ENCODE data around the gene NFE2L3. TPM values are rescaled to one million over a fixed set of nuclear protein-coding genes. Genes with fewer than 3 reads are reported as not detected.

Gene NFE2L3
- total and polyA plus RNA-seq, 2 of the 8 experiments (the other 6 are each of a cell fraction or from before 2014, with no cell fraction given): 64.9 to 76.5 TPM

DNA sequence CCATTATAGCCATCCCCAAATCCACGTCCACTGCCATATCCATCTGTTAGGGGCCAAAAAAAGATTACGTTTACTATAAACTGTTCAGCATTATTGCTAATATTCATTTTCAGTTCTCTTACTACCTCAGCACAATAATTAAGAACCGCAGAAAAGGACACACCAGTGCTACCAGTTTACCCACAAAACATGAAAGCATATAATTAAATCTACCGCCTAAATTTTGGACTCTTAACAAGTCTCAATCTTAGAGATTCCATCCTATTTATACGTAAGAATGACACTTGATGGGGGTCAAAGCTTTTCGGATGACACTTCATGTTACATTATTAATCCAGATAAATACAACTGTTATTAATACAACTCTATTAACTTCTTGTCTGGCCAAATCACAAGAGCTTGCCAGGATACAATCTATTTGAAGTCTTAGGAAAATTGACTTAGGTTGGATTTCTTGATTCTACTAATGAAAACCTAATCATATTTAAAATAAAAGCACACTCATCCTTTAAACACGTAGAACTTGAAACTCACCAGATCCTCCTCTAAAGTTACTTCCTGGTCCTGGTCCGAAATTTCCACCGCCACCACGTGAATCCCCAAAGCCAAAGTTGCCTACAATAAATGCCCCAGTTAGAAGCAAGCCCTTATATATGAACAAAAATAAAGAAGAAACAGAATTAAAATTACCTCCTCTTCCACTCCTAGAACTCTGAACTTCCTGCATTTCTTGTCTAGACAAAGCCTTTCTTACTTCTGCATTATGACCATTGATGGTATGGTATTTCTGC, 44.1 kb downstream of the NFE2L3 start:
- Histone ChIP-seq H3K36me3 (ENCODE audit: control insufficient read depth in 2 of 4, insufficient read depth in 4 of 4, low read length in 3 of 4) (peaks cover 52 to 87% (median 76%) of the 10 kb centered on the region in 4 experiments), H3K56ac (replicated peaks; ENCODE audit: insufficient read length, low read depth, low read length) (no peak overlapping the region), H2BK15ac (ENCODE audit: low read length) (no peak overlapping the region), H3K27ac (ENCODE audit: low read depth, low read length) (no peak overlapping the region), H3K23me2 (ENCODE audit: low read depth, low read length) (peaks cover 2% of the 10 kb centered on the region; the same call in 1 of the 2 replicates), H3K9me3 (ENCODE audit: insufficient read depth in 2 of 2, low read depth in 1 of 2, low read length in 1 of 2) (no peaks in the 10 kb centered on the region), H3K23ac (ENCODE audit: insufficient read length) (no peak overlapping the region), H4K91ac (replicated peaks; ENCODE audit: insufficient read length, low read length) (no peak overlapping the region), H4K5ac (ENCODE audit: insufficient read length, low read depth, low read length) (no peak overlapping the region), H2BK120ac (replicated peaks; ENCODE audit: low read depth, low read length) (no peak overlapping the region), H3K27me3 (replicated peaks in 1 of 4; ENCODE audit: control insufficient read depth in 3 of 4, extremely low read depth in 1 of 4, insufficient read depth in 3 of 4, low read length in 3 of 4) (no peaks in the 10 kb centered on the region), H3K14ac (ENCODE audit: insufficient read length) (no peak overlapping the region), H4K8ac (ENCODE audit: extremely low read depth, insufficient read depth, low read length) (no peak overlapping the region), H2BK12ac (ENCODE audit: low read depth, low read length) (no peak overlapping the region), H3K4me2 (ENCODE audit: insufficient read depth in 1 of 2, low read depth in 2 of 2, low read length in 2 of 2) (peak overlapping the region; percentile 22 to 72; a peak in 2 of 4 replicates), H2AK5ac (ENCODE audit: low read depth, low read length) (no peak overlapping the region), H4K20me1 (replicated peaks in 1 of 2; ENCODE audit: control insufficient read depth in 1 of 2, insufficient read depth in 2 of 2, low read length in 2 of 2) (peaks cover 32 to 46% of the 10 kb centered on the region in 2 experiments), H3K18ac (ENCODE audit: extremely low read depth, low read length) (no peak overlapping the region), H3K4ac (replicated peaks; ENCODE audit: insufficient read length, low read depth, low read length) (no peak overlapping the region), H3K4me1 (replicated peaks in 1 of 4; ENCODE audit: control insufficient read depth in 3 of 4, insufficient read depth in 4 of 4, low read length in 3 of 4) (peaks cover 0 to 6% (median 0%) of the 10 kb centered on the region in 4 experiments; a peak in 3 of 7 replicates), H3K9ac (replicated peaks in 1 of 4; ENCODE audit: extremely low read depth in 1 of 4, low read depth in 3 of 4, low read length in 3 of 4) (no peak overlapping the region), H3K79me1 (ENCODE audit: low read depth, low read length) (no peaks in the 10 kb centered on the region), H2BK20ac (ENCODE audit: low read length) (no peak overlapping the region), H2AFZ (ENCODE audit: low read length) (no peak overlapping the region), H3K79me2 (ENCODE audit: control insufficient read depth in 1 of 2, insufficient read depth in 2 of 2, low read length in 2 of 2) (peaks cover 37 to 89% of the 10 kb centered on the region in 2 experiments), H3K4me3 (ENCODE audit: extremely low read depth in 1 of 4, insufficient read depth in 2 of 4, low read depth in 3 of 4, low read length in 4 of 4) (peak overlapping the region in 1 of 4 experiments; percentile 98; a peak in 2 of 8 replicates), H2BK5ac (ENCODE audit: low read depth, low read length) (no peak overlapping the region)
- 88% methylated on average over 10 of the region's 10 CpGs; no CpG with 5 or more reads in 1 of the 2 experiments for WGBS, 2 experiments (ENCODE audit: extremely low coverage in 1 of 2, insufficient coverage in 1 of 2, insufficient read length in 1 of 2, insufficient replicate concordance in 2 of 2, low coverage in 1 of 2, low lambda C conversion rate in 2 of 2, missing lambda C conversion rate in 1 of 2)
- FAIRE-seq: no peak
- ChIA-PET CTCF (ENCODE audit: partially characterized antibody) (interaction anchor here (1.2 to 3.8 kb wide), 5 partner anchors 8 to 236 kb away, joined by 3 to 24 read pairs (median 4); no protein-coding TSS in a partner anchor), POLR2A (ENCODE audit: partially characterized antibody) (interaction anchor here (0.8 to 13.1 kb wide), 13 partner anchors 10 to 244 kb away, joined by 3 to 578 read pairs (median 4); partner anchors contain the start of genes NFE2L3 and SNX10)
- DNase-seq (ENCODE audit: low read depth in 1 of 2, low spot score in 2 of 2): no peak
- TF ChIP-seq CHD2 (IDR thresholded peaks at IDR 0.05; ENCODE audit: low read length) (0 out of 2 replicates have a peak, but pooled peaks have one; percentile 6), SP1 (IDR thresholded peaks at IDR 0.05; ENCODE audit: low read depth, low read length) (peak; percentile 27; the same call in 1 of the 2 replicates), POLR2A (IDR thresholded peaks at IDR 0.05; ENCODE audit: control extremely low read depth in 1 of 2, low read depth in 2 of 2, low read length in 2 of 2) (peak in 1 of 2 experiments; percentile 61; a peak in 1 of 3 replicates), CHD1 (IDR thresholded peaks at IDR 0.05; ENCODE audit: low read depth, low read length) (0 out of 2 replicates have a peak, but pooled peaks have one; percentile 51), KDM4A (IDR thresholded peaks at IDR 0.05; ENCODE audit: low read depth, low read length, severe bottlenecking) (no peak), POLR2AphosphoS5 (IDR thresholded peaks at IDR 0.05; ENCODE audit: low read depth, low read length) (peak; percentile 35; the same call in 1 of the 2 replicates), SIX5 (IDR thresholded peaks at IDR 0.05; ENCODE audit: low read depth, low read length) (peak; percentile 3; the same call in 1 of the 2 replicates), SAP30 (IDR thresholded peaks at IDR 0.05; ENCODE audit: insufficient read depth, insufficient replicate concordance, low read length) (no peak), TAF7 (optimal IDR thresholded peaks at IDR 0.05; ENCODE audit: borderline replicate concordance, low read depth, low read length) (peak; percentile 48), YY1 (IDR thresholded peaks at IDR 0.05; ENCODE audit: low read depth, low read length) (no peak), RAD21 (IDR thresholded peaks at IDR 0.05 in 1 of 2, conservative IDR thresholded peaks at IDR 0.05 in 1 of 2; ENCODE audit: low read depth in 2 of 2, low read length in 2 of 2) (no peak)
